HFFc6 (cell line): ENCODE data around the gene LYL1. TPM values are rescaled to one million over a fixed set of nuclear protein-coding genes. Genes with fewer than 3 reads are reported as not detected.

Experiments
- DNase-seq: peaks from one replicate; pipeline ENCODE4 v3.0.0-alpha.2; 2018
- H3K27ac Mint-ChIP-seq: 2 replicates; pipeline ENCODE4 v1.8.0; 2020; ENCODE audit warnings: mild to moderate bottlenecking, mixed read lengths
- H3K27me3 Mint-ChIP-seq: 2 replicates; pipeline ENCODE4 v1.8.0; 2021; ENCODE audit warnings: mild to moderate bottlenecking, moderate library complexity, mixed read lengths; ENCODE audit not compliant: insufficient read depth
- H3K36me3 Mint-ChIP-seq: 2 replicates; pipeline ENCODE4 v1.8.0; 2021; ENCODE audit warnings: low read depth, mixed read lengths
- H3K4me1 Mint-ChIP-seq: 2 replicates; pipeline ENCODE4 v1.8.0; 2020; ENCODE audit warnings: low read depth, mixed read lengths
- H3K4me3 Mint-ChIP-seq: 2 replicates; pipeline ENCODE4 v1.8.0; 2020; ENCODE audit warnings: mild to moderate bottlenecking, moderate library complexity, mixed read lengths
- H3K9me3 Mint-ChIP-seq: 2 replicates; pipeline ENCODE4 v1.8.0; 2020; ENCODE audit warnings: mild to moderate bottlenecking, mixed read lengths
- total RNA-seq, 6 experiments: library from RNA; stranded (reverse); fragmentation: NEBNext Ultra II Directional; extraction: Animal tissue kit (Norgen Biotek cat#: 25700); gene quantifications; 2 replicates in 1 of 6; 3 replicates in 5 of 6; pipeline ENCODE4 v1.2.3, GENCODE V29; 2021
- TF ChIP-seq, protein P1 (sequence below): fragments of 200-600 bp; sonication (generic); IDR thresholded peaks from 2 replicates; pipeline ENCODE4 v1.5.0; 2021; ENCODE audit warnings: antibody characterized with exemption, mild to moderate bottlenecking

Gene LYL1
- total RNA-seq, 6 experiments from 2014 or later, result 1.5 to 5.1 (median 4.2) TPM

- no peaks in the 10 kb centered on the region; the same call in 1 of the 2 replicates for H3K27me3 Mint-ChIP-seq
- no peak for DNase-seq
- peaks cover 80% of the 10 kb centered on the region for H3K4me1 Mint-ChIP-seq
- peaks cover 1% of the 10 kb centered on the region for H3K36me3 Mint-ChIP-seq
- H3K4me3 Mint-ChIP-seq, result peak overlapping the region; percentile 63
- peak overlapping the region; percentile 98 for H3K27ac Mint-ChIP-seq
- TF ChIP-seq, protein P1, sequence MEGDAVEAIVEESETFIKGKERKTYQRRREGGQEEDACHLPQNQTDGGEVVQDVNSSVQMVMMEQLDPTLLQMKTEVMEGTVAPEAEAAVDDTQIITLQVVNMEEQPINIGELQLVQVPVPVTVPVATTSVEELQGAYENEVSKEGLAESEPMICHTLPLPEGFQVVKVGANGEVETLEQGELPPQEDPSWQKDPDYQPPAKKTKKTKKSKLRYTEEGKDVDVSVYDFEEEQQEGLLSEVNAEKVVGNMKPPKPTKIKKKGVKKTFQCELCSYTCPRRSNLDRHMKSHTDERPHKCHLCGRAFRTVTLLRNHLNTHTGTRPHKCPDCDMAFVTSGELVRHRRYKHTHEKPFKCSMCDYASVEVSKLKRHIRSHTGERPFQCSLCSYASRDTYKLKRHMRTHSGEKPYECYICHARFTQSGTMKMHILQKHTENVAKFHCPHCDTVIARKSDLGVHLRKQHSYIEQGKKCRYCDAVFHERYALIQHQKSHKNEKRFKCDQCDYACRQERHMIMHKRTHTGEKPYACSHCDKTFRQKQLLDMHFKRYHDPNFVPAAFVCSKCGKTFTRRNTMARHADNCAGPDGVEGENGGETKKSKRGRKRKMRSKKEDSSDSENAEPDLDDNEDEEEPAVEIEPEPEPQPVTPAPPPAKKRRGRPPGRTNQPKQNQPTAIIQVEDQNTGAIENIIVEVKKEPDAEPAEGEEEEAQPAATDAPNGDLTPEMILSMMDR, result no peak
- H3K9me3 Mint-ChIP-seq, result no peaks in the 10 kb centered on the region
These were observed 49.4 kb downstream of the LYL1 start for GRCh38 chr19:13053238-13053637.

DNA sequence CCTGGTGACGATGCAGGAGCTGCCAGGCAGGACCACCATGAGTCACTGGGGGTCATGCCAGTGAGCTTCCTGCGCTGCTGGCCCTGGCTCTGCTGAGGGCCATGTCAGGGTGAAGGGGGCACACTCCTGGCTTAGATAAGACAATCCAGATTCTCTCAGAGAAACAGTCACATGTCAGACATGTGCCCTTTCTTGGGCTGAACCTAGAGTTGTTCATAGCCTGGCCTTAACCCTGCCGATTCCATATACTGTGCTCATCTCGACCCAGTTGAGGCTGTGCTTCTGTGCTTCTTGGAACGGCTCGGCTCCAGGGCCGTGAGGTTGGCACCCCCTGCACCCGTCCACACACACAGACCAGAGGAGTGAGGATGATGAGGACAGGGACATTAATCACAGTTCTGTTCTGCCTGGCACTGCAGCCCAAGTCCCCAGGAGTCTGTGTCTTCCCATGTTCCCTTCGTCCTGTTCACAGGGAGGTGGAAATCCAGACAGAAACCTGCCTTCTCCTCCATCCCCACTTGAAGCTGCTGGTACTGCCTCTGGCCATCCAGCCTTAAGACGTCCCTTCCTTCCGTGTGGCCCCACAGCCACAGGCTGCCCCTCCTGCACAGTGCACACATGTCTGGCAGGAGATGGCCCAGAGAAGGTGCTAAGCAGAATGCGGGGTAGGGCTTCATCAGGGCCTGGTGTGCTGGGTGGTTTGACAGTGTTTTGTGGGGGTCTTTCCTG lies 50.0 kb downstream of the LYL1 start:
- Mint-ChIP-seq H3K9me3 (no peaks in the 10 kb centered on the region), H3K4me3 (peak overlapping the region; percentile 63), H3K27me3 (no peaks in the 10 kb centered on the region; the same call in 1 of the 2 replicates), H3K27ac (peak overlapping the region; percentile 98), H3K4me1 (peaks cover 79% of the 10 kb centered on the region), H3K36me3 (peaks cover 8% of the 10 kb centered on the region)
- no peak for DNase-seq
- TF ChIP-seq, protein P1, result no peak

DNA sequence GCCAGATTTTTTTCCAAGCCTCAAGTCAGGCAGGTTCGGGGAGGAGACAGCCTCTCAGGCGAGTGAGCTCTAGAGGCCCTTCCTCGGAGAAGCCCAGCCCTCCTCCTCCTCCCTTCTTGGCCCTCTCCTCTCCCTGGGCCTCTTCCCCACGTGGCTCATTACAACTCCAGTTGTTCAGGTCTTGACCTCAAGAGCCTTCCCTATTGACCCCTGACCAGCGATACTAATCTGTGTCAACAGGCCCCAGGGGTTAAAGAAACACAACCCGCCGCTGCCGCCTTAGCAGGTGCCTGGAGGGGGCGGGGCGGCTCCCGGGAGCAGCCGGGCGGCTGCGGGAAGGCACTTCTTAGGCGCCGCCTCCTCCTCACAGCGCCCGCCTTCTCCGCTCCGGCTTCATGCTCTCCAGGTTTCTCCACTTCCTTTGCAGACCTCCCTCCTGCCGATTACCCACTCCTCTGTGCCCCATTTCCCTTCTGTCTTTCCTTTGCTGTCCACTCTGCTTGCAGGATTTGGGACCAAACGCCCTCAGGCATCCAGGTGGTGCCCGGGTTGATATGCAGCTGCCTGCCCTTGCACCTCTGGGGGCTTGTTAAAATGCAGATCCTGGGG lies 51.0 kb downstream of the LYL1 start:
- TF ChIP-seq, protein P1, result no peak
- H3K4me3 Mint-ChIP-seq, result no peak overlapping the region
- H3K27ac Mint-ChIP-seq, result peak overlapping the region; percentile 98
- peaks cover 14% of the 10 kb centered on the region for H3K36me3 Mint-ChIP-seq
- DNase-seq, result no peak
- no peaks in the 10 kb centered on the region for H3K9me3 Mint-ChIP-seq
- no peaks in the 10 kb centered on the region; the same call in 1 of the 2 replicates for H3K27me3 Mint-ChIP-seq
- H3K4me1 Mint-ChIP-seq, result peaks cover 77% of the 10 kb centered on the region

DNA sequence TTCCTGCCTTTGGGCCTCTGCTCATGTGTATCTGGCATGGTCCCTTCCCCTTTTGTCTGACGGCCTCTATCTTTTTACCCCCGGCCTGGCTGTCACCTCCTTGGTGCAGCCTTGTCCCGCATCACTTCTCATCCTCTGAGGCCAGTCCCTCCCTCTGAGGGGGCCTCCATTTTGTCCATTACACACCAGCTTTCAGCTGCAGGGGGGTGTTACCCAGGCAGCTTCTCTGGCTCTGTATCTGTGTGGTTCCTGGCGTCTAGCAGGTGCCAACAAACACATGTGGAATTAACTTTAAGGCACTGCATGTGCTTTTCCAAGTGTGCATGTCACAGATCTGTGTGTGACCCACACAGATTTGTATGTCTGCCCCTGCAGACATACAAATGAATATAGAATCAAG lies 52.4 kb downstream of the LYL1 start:
- Mint-ChIP-seq H3K27me3 (no peaks in the 10 kb centered on the region; the same call in 1 of the 2 replicates), H3K9me3 (no peaks in the 10 kb centered on the region), H3K36me3 (peaks cover 19% of the 10 kb centered on the region), H3K4me3 (no peak overlapping the region), H3K4me1 (peaks cover 64% of the 10 kb centered on the region), H3K27ac (no peak overlapping the region)
- TF ChIP-seq, protein P1, result no peak
- DNase-seq, result no peak

Other genes starting within 250 kb of the LYL1 start
- 10 to 100 TPM; 26.0 to 33.5 (median 28.4) TPM for gene DNASE2, start 221.4 kb downstream of the LYL1 start, total RNA-seq
- not detected for gene KLF1, start 215.7 kb downstream of the LYL1 start, total RNA-seq
- gene GCDH, start 211.7 kb downstream of the LYL1 start, total RNA-seq, result 10 to 100 TPM; 20.6 to 24.6 (median 21.1) TPM
- 1 to 10 TPM in 3 of 6 experiments, under 1 TPM in 3; 0.28 to 1.7 (median 0.91) TPM for gene SYCE2, start 183.6 kb downstream of the LYL1 start, total RNA-seq
- 100 to 1,000 TPM in 1 of 6 experiments, 10 to 100 TPM in 5; 87.8 to 101 (median 90.4) TPM for gene FARSA, start 169.1 kb downstream of the LYL1 start, total RNA-seq
- 1,000 to 10,000 TPM; 1,716 to 2,461 (median 2,371) TPM for gene CALR, start 164.2 kb downstream of the LYL1 start, total RNA-seq
- 100 to 1,000 TPM; 108 to 140 (median 129) TPM for gene RAD23A, start 157.0 kb downstream of the LYL1 start, total RNA-seq
- 10 to 100 TPM; 34.3 to 54.3 (median 46.9) TPM for gene GADD45GIP1, start 145.6 kb downstream of the LYL1 start, total RNA-seq
- gene DAND5, start 133.3 kb downstream of the LYL1 start, total RNA-seq, result not detected
- gene NFIX, start 107.4 kb downstream of the LYL1 start, total RNA-seq, result 100 to 1,000 TPM; 129 to 161 (median 142) TPM
- gene TRMT1, start 13.9 kb upstream of the LYL1 start, total RNA-seq, result 10 to 100 TPM; 36.3 to 49.9 (median 39.6) TPM
- 100 to 1,000 TPM; 126 to 146 (median 139) TPM for gene NACC1, start 15.4 kb upstream of the LYL1 start, total RNA-seq
- gene STX10, start 47.5 kb upstream of the LYL1 start, total RNA-seq, result 10 to 100 TPM; 48.5 to 63.4 (median 54.0) TPM
- 10 to 100 TPM; 68.9 to 91.2 (median 87.7) TPM for gene IER2, start 47.6 kb upstream of the LYL1 start, total RNA-seq